PC-3 (cell line): ENCODE results near the gene MAD1L1. TPM values are rescaled to one million over a fixed set of nuclear protein-coding genes. Genes with fewer than 3 reads are reported as not detected.

Source experiments
- ATAC-seq: fragments of 200-7000 bp; cut with Tn5 transposase; 2 replicates; pipeline ENCODE4 v1.9.1; 2020; ENCODE audit warnings: mild to moderate bottlenecking, moderate library complexity
- BruUV-seq: library from RNA; stranded (reverse); fragments of 400-500 nt; replicated peaks from 2 replicates; lab custom pipeline; 2021; lab: Mats Ljungman, UMichigan
- CTCF ChIA-PET: fragments of 300-600 bp; sonication (Branson Sonifier 250); formaldehyde crosslinking; loops from one replicate; lab custom pipeline; 2022; ENCODE audit warnings: antibody characterized with exemption; lab: Charles Lee
- POLR2A ChIA-PET: fragments of 300-600 bp; sonication (Branson Sonifier 250); formaldehyde crosslinking; loops from one replicate; lab custom pipeline; 2022; ENCODE audit warnings: antibody characterized with exemption; ENCODE audit not compliant: unreplicated experiment; lab: Charles Lee
- DNase-seq: peaks from one replicate; pipeline ENCODE4 v3.0.0-alpha.2; 2015
- H2AFZ ChIP-seq: fragments of 300-600 bp; sonication (generic); 2 replicates; pipeline ENCODE4 v1.6.0; 2016; ENCODE audit warnings: antibody characterized with exemption, low read length
- H3F3A ChIP-seq: fragments of 300-600 bp; sonication (generic); one replicate; pipeline ENCODE4 v1.6.0; 2017; ENCODE audit warnings: antibody characterized with exemption, low read length, control low read depth, mild to moderate bottlenecking; ENCODE audit not compliant: unreplicated experiment
- H3K27ac ChIP-seq: fragments of 300-600 bp; sonication (generic); 2 replicates; pipeline ENCODE4 v1.5.1; 2016; ENCODE audit warnings: mild to moderate bottlenecking, low read length
- H3K27me3 ChIP-seq: fragments of 300-600 bp; sonication (generic); 2 replicates; pipeline ENCODE4 v1.6.1; 2016; ENCODE audit warnings: low read length, mixed read lengths
- H3K36me3 ChIP-seq: fragments of 300-600 bp; sonication (generic); 2 replicates; pipeline ENCODE4 v1.6.1; 2016; ENCODE audit warnings: low read depth, mixed run types, low read length, mixed read lengths
- H3K4me1 ChIP-seq: fragments of 300-600 bp; sonication (generic); 2 replicates; pipeline ENCODE4 v1.5.1; 2016; ENCODE audit warnings: low read length; ENCODE audit not compliant: insufficient read depth
- H3K4me2 ChIP-seq: fragments of 300-600 bp; sonication (generic); 2 replicates; pipeline ENCODE4 v1.6.0; 2016; ENCODE audit warnings: low read length
- H3K4me3 ChIP-seq: fragments of 300-600 bp; sonication (generic); 2 replicates; pipeline ENCODE4 v1.5.1; 2016; ENCODE audit warnings: mild to moderate bottlenecking, low read length, mixed read lengths
- H3K79me2 ChIP-seq: fragments of 300-600 bp; sonication (generic); 2 replicates; pipeline ENCODE4 v1.6.1; 2017; ENCODE audit warnings: low read length, mixed read lengths
- H3K9ac ChIP-seq: fragments of 300-600 bp; sonication (generic); 2 replicates; pipeline ENCODE4 v1.6.0; 2016; ENCODE audit warnings: mild to moderate bottlenecking, low read length
- H3K9me2 ChIP-seq: fragments of 300-600 bp; sonication (generic); replicated peaks from 2 replicates; pipeline ENCODE4 v1.6.1; 2016; ENCODE audit warnings: mixed run types, low read length, mixed read lengths
- H3K9me3 ChIP-seq: fragments of 300-600 bp; sonication (generic); 2 replicates; pipeline ENCODE4 v1.6.1; 2016; ENCODE audit warnings: low read length, mixed read lengths
- H4K20me1 ChIP-seq: fragments of 300-600 bp; sonication (generic); 2 replicates; pipeline ENCODE4 v1.6.1; 2016; ENCODE audit warnings: low read length, mixed read lengths
- EZH2 ChIP-seq: fragments of 300-600 bp; sonication (generic); IDR thresholded peaks from one replicate; pipeline ENCODE4 v1.6.1; 2017; ENCODE audit warnings: antibody characterized with exemption, mild to moderate bottlenecking, low read length; ENCODE audit not compliant: unreplicated experiment
- EZH2phosphoT487 ChIP-seq: fragments of 300-600 bp; sonication (generic); IDR thresholded peaks from 2 replicates; pipeline ENCODE4 v1.6.1; 2018; ENCODE audit warnings: mild to moderate bottlenecking, antibody characterized with exemption, low read length, borderline replicate concordance
- intact Hi-C: fragments of 100-400 bp; cut with micrococcal nuclease; formaldehyde crosslinking; loops from 2 replicates; pipeline ENCODE4 v1.9.0; 2023
- total RNA-seq: library from RNA; depleted of rRNA; stranded (reverse); fragments of >200 nt; gene quantifications from 2 replicates; pipeline ENCODE4 v1.2.3, GENCODE V29; 2014
- TF ChIP-seq, protein P1 (sequence below): fragments of 300-600 bp; sonication (generic); conservative IDR thresholded peaks from 2 replicates; pipeline ENCODE4 v1.5.1; 2017; ENCODE audit warnings: antibody characterized with exemption, low read depth, mild to moderate bottlenecking, low read length

MAD1L1 gene
- total RNA-seq, 1 experiment from 2014 or later = 88.4 TPM

DNA sequence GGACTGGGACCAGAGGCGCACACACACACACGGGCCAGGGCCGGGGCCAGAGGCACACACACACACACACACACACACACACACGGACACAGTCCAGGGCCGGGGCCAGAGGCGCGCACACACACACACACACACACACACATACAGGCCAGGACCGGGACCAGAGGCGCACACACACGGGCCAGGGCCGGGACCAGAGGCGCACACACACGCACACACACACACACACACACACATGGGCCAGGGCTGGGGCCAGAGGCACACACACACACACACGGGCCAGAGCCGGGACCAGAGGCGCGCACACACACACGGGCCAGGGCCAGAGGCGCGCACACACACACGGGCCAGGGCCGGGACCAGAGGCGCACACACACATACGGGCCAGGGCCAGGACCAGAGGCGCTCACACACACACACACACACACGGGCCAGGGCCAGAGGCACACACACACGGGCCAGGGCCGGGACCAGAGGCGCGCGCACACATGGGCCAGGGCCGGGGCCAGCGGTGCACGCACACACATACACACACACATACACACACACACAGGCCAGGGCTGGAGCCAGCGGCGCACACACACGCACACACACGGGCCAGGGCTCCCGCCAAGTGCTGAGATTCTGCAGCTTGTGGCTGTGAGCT is 293.8 kb downstream of the MAD1L1 start:
- H3K79me2 ChIP-seq = no peaks in the 10 kb centered on the region
- no peak overlapping the region for H2AFZ ChIP-seq
- H3K27me3 ChIP-seq = no peaks in the 10 kb centered on the region
- H3K9ac ChIP-seq = no peak overlapping the region
- CTCF ChIA-PET = no interaction called here
- H3K4me2 ChIP-seq = no peak overlapping the region
- no peaks in the 10 kb centered on the region for H4K20me1 ChIP-seq
- H3F3A ChIP-seq = no peaks in the 10 kb centered on the region
- BruUV-seq = no TSS peak
- H3K9me3 ChIP-seq = no peaks in the 10 kb centered on the region
- intact Hi-C loops = no loop called here
- H3K27ac ChIP-seq = no peak overlapping the region
- TF ChIP-seq, protein P1, sequence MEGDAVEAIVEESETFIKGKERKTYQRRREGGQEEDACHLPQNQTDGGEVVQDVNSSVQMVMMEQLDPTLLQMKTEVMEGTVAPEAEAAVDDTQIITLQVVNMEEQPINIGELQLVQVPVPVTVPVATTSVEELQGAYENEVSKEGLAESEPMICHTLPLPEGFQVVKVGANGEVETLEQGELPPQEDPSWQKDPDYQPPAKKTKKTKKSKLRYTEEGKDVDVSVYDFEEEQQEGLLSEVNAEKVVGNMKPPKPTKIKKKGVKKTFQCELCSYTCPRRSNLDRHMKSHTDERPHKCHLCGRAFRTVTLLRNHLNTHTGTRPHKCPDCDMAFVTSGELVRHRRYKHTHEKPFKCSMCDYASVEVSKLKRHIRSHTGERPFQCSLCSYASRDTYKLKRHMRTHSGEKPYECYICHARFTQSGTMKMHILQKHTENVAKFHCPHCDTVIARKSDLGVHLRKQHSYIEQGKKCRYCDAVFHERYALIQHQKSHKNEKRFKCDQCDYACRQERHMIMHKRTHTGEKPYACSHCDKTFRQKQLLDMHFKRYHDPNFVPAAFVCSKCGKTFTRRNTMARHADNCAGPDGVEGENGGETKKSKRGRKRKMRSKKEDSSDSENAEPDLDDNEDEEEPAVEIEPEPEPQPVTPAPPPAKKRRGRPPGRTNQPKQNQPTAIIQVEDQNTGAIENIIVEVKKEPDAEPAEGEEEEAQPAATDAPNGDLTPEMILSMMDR = no peak
- TF ChIP-seq EZH2 (no peak), EZH2phosphoT487 (no peak)
- no peaks in the 10 kb centered on the region for H3K36me3 ChIP-seq
- no peaks in the 10 kb centered on the region for H3K9me2 ChIP-seq
- H3K4me1 ChIP-seq = no peaks in the 10 kb centered on the region
- DNase-seq (no peak), ATAC-seq (no peak)
- POLR2A ChIA-PET = interaction anchor here (0.6 kb wide), 1 partner anchor 369 kb away, joined by 9 read pairs; no protein-coding TSS in a partner anchor
- no peak overlapping the region for H3K4me3 ChIP-seq

DNA sequence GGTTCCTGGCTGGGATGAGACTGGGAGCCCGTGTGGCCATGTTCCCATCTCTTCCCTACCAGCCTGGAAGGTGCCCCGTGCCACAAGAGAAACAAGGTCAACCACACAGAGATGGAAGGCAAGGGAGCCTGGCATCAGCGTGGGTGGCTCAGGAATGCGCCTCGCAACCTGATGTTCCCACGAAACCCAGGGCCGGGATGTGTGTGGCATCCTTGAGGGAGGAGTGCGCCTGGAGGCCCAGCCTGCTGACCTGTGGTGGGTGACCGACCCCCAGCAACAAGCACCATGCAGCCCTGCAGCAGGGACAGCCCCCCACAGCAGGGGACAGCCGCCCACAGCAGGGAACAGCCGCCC is 295.5 kb downstream of the MAD1L1 start:
- Histone ChIP-seq H3K4me3 (no peak overlapping the region), H3F3A (no peaks in the 10 kb centered on the region), H4K20me1 (no peaks in the 10 kb centered on the region), H3K9me3 (no peaks in the 10 kb centered on the region), H3K4me2 (no peak overlapping the region), H3K79me2 (no peaks in the 10 kb centered on the region), H3K4me1 (no peaks in the 10 kb centered on the region), H3K9me2 (no peaks in the 10 kb centered on the region), H3K9ac (no peak overlapping the region), H2AFZ (no peak overlapping the region), H3K27me3 (no peaks in the 10 kb centered on the region), H3K36me3 (no peaks in the 10 kb centered on the region), H3K27ac (no peak overlapping the region)
- TF ChIP-seq EZH2 (no peak), EZH2phosphoT487 (no peak)
- TF ChIP-seq, protein P1 = no peak
- DNase-seq = no peak
- POLR2A ChIA-PET = no interaction called here
- no TSS peak for BruUV-seq
- CTCF ChIA-PET = no interaction called here
- intact Hi-C loops = no loop called here
- ATAC-seq = no peak

DNA sequence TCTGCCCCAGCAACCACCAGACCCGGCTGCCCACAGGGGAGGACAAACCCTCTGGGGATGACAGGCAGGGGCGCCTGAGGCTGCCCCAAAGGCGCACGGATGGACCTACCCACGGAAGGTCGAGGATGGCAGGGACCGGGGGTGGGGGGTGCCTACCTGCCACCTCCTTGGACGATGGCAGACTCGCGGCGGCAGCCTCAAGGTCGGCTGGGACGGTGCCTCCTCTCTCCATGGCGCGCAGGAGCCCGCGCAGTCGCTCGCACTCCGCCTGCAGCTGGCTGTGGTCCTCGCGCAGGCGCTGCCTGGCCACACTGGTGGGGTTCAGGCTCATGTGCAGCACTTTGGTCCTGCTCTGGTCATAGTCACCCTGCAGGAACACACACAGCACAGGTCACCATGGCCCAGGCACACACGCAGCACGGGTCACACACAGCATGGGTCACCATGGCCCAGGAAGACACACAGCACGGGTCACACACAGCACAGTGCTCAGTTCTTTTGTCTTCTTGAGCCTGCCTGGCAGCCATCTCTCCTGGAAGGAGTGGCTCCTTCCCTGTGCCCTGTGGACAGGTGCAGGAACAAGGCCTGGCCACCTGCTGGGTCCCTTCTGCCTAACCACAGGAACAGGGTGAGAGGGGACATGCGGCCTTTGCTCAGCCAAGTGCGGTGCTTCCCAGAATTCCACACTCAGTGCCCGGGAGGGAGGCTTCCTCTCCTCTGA is 296.1 kb downstream of the MAD1L1 start:
- BruUV-seq = no TSS peak
- ATAC-seq = no peak; the same call in 1 of the 2 replicates
- ChIA-PET CTCF (no interaction called here), POLR2A (no interaction called here)
- Histone ChIP-seq H3K4me1 (no peaks in the 10 kb centered on the region), H3K79me2 (no peaks in the 10 kb centered on the region), H2AFZ (no peak overlapping the region), H3F3A (no peaks in the 10 kb centered on the region), H3K27ac (no peak overlapping the region), H3K4me3 (no peak overlapping the region), H3K9me2 (no peaks in the 10 kb centered on the region), H3K9ac (no peak overlapping the region), H3K4me2 (no peak overlapping the region), H4K20me1 (no peaks in the 10 kb centered on the region), H3K9me3 (no peaks in the 10 kb centered on the region), H3K36me3 (no peaks in the 10 kb centered on the region), H3K27me3 (no peaks in the 10 kb centered on the region)
- intact Hi-C loops = no loop called here
- no peak for DNase-seq
- no peak for TF ChIP-seq EZH2
- TF ChIP-seq EZH2phosphoT487 = no peak
- TF ChIP-seq, protein P1 = no peak
